Peyer's patch (tissue), 4 donors: Measurements from ENCODE around the gene SACM1L. TPM values are rescaled to one million over a fixed set of nuclear protein-coding genes. Genes with fewer than 3 reads are reported as not detected.

ENCODE experiments used
- DNase-seq, 3 donors: peaks; one replicate each; pipeline ENCODE4 v3.0.0-alpha.2; 2017 to 2019
- H3K27ac ChIP-seq, 4 donors: fragments of 200-600 bp; sonication (generic); one replicate each; pipeline ENCODE4 v1.5.1; 2016 to 2019
- H3K27me3 ChIP-seq, 2 donors: fragments of 200-600 bp; sonication (generic); one replicate each; pipeline ENCODE4 v1.5.1; 2019
- H3K36me3 ChIP-seq, 3 donors: fragments of 200-600 bp; sonication (generic); one replicate each; pipeline ENCODE4 v1.5.1; 2016 to 2019
- H3K4me1 ChIP-seq, 4 donors: fragments of 200-600 bp; sonication (generic); one replicate each; pipeline ENCODE4 v1.5.1; 2016 to 2019
- H3K4me3 ChIP-seq, 4 donors: fragments of 200-600 bp; sonication (generic); 1 replicate in 3 of 4; 2 replicates in 1 of 4; pipeline ENCODE4 v1.5.1; 2016 to 2019; ENCODE audit warnings: mild to moderate bottlenecking in 1 of 4
- H3K9me3 ChIP-seq, 4 donors: fragments of 200-600 bp; sonication (generic); one replicate each; pipeline ENCODE4 v1.5.1; 2016 to 2019; ENCODE audit warnings: mild to moderate bottlenecking in 1 of 4
- CTCF ChIP-seq, 6 experiments: fragments of 450-650 bp in 4 of 6; fragments of 200-600 bp in 2 of 6; sonication (generic) in 1 of 6; IDR thresholded peaks; one replicate each; pipeline ENCODE4 v1.5.1; 2017 to 2019; ENCODE audit warnings: antibody characterized with exemption in 6 of 6, mild to moderate bottlenecking in 3 of 6, moderate library complexity in 1 of 6
- POLR2A ChIP-seq, 2 donors: fragments of 450-650 bp; IDR thresholded peaks; one replicate each; pipeline ENCODE4 v1.5.1; 2017; ENCODE audit warnings: antibody characterized with exemption in 2 of 2, mild to moderate bottlenecking in 2 of 2, moderate library complexity in 2 of 2
- total RNA-seq, 4 donors: library from RNA; depleted of rRNA; stranded (reverse); fragments of >200 nt; gene quantifications; one replicate each; pipeline ENCODE4 v1.1.0, GENCODE V29; 2016

SACM1L gene
- total RNA-seq, 4 donors from 2014 or later: 42.0 to 79.2 (median 59.2) TPM

DNA sequence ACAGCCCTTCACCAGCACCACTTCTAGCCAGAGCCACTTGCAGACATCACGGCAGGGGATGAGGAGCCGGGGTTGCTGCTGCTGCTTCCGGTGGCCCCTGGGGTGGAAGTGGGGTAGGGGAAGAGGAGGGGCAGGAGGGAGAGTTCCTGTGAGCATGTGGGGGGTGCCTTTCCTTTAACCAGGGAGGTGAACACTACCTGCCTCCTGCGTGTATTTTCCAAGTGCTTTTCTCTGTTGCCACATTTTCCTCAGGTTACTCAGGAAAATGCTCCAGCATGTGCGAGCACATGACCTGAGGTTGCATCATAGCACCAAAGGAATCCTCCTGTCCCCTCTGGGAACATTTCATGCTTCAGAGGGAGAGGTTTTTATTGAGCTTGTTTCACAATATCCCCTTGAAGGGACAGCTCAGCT, 12.2 kb upstream of the SACM1L start:
- Histone ChIP-seq H3K27me3 (no peaks in the 10 kb centered on the region), H3K27ac (peak overlapping the region; percentile 45 to 68 (median 62)), H3K4me1 (peaks cover 0 to 12% (median 3%) of the 10 kb centered on the region in 4 donors), H3K4me3 (no peak overlapping the region), H3K9me3 (no peaks in the 10 kb centered on the region), H3K36me3 (peaks cover 0 to 54% (median 0%) of the 10 kb centered on the region in 3 donors)
- no peak for TF ChIP-seq CTCF (IDR thresholded peaks at IDR 0.05)
- DNase-seq: peak in 2 of 3 donors; percentile 64 to 76

GRCh38 chr3:45677841-45678240, 11.4 kb upstream of the SACM1L start:
- Histone ChIP-seq H3K4me3 (no peak overlapping the region), H3K4me1 (peaks cover 0 to 12% (median 3%) of the 10 kb centered on the region in 4 donors), H3K27ac (no peak overlapping the region)

DNA sequence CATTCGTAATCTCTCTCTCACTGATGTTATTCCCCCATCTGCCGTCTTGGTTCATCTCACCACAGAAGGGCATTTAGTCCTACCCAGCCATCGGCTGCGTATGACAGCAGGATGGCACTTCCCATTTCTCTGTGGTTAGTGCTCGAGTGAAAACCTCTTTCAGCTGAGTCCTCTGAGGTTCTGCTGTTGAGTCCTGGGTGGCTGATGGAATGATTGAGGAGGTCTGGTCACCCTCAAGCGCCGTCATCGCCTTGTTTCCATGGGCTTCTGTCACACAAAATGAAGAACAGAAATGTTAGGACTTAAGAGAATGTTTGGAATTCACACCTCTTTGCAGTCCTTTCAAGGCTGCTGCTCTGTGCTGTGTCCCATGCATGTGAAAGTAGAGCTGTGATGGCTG, 9.4 kb upstream of the SACM1L start:
- no peak for DNase-seq
- peaks cover 0 to 36% (median 0%) of the 10 kb centered on the region in 3 donors for H3K36me3 ChIP-seq
- H3K4me3 ChIP-seq: no peak overlapping the region
- H3K27ac ChIP-seq: no peak overlapping the region
- TF ChIP-seq POLR2A (IDR thresholded peaks at IDR 0.05) (no peak), CTCF (IDR thresholded peaks at IDR 0.05) (no peak)
- peaks cover 0 to 12% (median 3%) of the 10 kb centered on the region in 4 donors for H3K4me1 ChIP-seq
- H3K9me3 ChIP-seq: peaks cover 0 to 4% (median 0%) of the 10 kb centered on the region in 4 donors
- H3K27me3 ChIP-seq: no peaks in the 10 kb centered on the region

More at GRCh38 chr3:45677841-45678240, 11.4 kb upstream of the SACM1L start:
- Histone ChIP-seq H3K36me3 (peaks cover 0 to 46% (median 0%) of the 10 kb centered on the region in 3 donors), H3K27me3 (no peaks in the 10 kb centered on the region), H3K9me3 (no peaks in the 10 kb centered on the region)
- TF ChIP-seq CTCF (IDR thresholded peaks at IDR 0.05): no peak
- DNase-seq: no peak

- Histone ChIP-seq H3K27me3 (no peaks in the 10 kb centered on the region), H3K36me3 (peaks cover 0 to 25% (median 0%) of the 10 kb centered on the region in 3 donors), H3K9me3 (peaks cover 0 to 4% (median 0%) of the 10 kb centered on the region in 4 donors), H3K4me1 (peaks cover 0 to 12% (median 3%) of the 10 kb centered on the region in 4 donors), H3K27ac (no peak overlapping the region), H3K4me3 (no peak overlapping the region)
- TF ChIP-seq POLR2A (IDR thresholded peaks at IDR 0.05) (no peak), CTCF (IDR thresholded peaks at IDR 0.05) (no peak)
- DNase-seq: no peak
These were observed 8.0 kb upstream of the SACM1L start for GRCh38 chr3:45681221-45681620.

GRCh38 chr3:45681846-45682245, 7.3 kb upstream of the SACM1L start:
- no peak for TF ChIP-seq CTCF (IDR thresholded peaks at IDR 0.05)
- no peak for TF ChIP-seq POLR2A (IDR thresholded peaks at IDR 0.05)
- Histone ChIP-seq H3K36me3 (peaks cover 0 to 18% (median 0%) of the 10 kb centered on the region in 3 donors), H3K4me1 (peaks cover 0 to 7% (median under 1%) of the 10 kb centered on the region in 4 donors), H3K9me3 (peaks cover 0 to 4% (median 0%) of the 10 kb centered on the region in 4 donors), H3K4me3 (no peak overlapping the region), H3K27me3 (no peaks in the 10 kb centered on the region), H3K27ac (no peak overlapping the region)
- DNase-seq: no peak

GRCh38 chr3:45682311-45682710, 6.9 kb upstream of the SACM1L start:
- Histone ChIP-seq H3K4me3 (no peak overlapping the region), H3K9me3 (peaks cover 0 to 4% (median 0%) of the 10 kb centered on the region in 4 donors), H3K27ac (no peak overlapping the region), H3K27me3 (no peaks in the 10 kb centered on the region), H3K4me1 (peaks cover 0 to 2% (median 0%) of the 10 kb centered on the region in 4 donors), H3K36me3 (peaks cover 0 to 15% (median 0%) of the 10 kb centered on the region in 3 donors)
- no peak for DNase-seq
- no peak for TF ChIP-seq POLR2A (IDR thresholded peaks at IDR 0.05)
- TF ChIP-seq CTCF (IDR thresholded peaks at IDR 0.05): no peak
